ENCODE data around the gene MAP3K20.
A peak's percentile ranks its signal among the peaks of the same experiment; 100 is the strongest.
"Not testable (repeated sequence)": the region's sequence is repeated elsewhere in the genome, so short reads cannot be mapped to it uniquely, and the experiment has no call there.

Gene MAP3K20

DNA sequence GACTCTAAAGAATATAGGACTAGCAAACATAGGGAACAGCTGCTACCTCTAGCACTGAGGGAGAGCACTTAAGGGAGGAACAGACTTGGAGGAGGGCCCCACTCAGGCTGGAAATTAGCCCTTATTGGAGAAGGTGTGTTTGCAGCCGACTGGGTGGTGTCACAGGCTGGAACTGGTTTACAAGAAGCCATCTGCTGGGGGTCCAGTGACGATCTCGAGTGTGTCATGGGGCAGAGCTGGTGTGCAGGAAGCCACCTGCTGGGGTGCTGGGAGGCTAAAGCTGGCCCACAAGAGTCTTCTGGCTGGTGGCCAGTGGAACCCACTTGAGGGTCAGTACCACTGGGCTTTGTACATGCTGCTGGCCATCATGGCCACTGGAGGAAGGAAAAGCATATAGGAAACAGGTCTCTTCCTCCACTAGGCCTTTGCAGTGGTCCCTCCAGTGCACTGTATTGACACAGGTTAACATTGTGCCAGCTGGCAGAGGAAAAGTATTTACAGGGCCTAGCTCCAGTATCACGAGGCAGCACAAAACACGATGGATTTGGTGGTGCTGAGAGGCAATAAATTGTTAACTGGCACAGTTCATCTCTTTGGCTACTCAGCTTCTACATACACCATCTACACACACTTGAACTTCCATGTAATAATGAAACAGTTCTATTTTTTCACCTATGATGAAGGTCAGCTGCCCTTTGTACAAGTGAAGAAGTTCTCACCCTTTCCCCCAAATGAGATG, 43.6 kb downstream of the MAP3K20 start:
- Histone ChIP-seq H3K4me1 (ENCODE audit: control insufficient read depth in 5 of 5, insufficient read depth in 5 of 5, low read length in 5 of 5) (peaks cover 2 to 24% (median 16%) of the 10 kb centered on the region in 5 donors), H3K4me3 (ENCODE audit: low read depth in 1 of 5, low read length in 5 of 5) (no peak overlapping the region), H3K9ac (ENCODE audit: low read length in 5 of 5) (peak overlapping the region in 1 of 5 donors; percentile 27), H3K27ac (ENCODE audit: low read depth, low read length) (peak overlapping the region; percentile 43), H3K9me3 (ENCODE audit: control insufficient read depth in 5 of 5, low read length in 5 of 5) (no peaks in the 10 kb centered on the region), H3K36me3 (ENCODE audit: control insufficient read depth in 5 of 5, insufficient read depth in 5 of 5, low read length in 5 of 5) (peaks cover 0 to 8% (median 0%) of the 10 kb centered on the region in 5 donors), H3K27me3 (ENCODE audit: control insufficient read depth in 5 of 5, insufficient read depth in 4 of 5, low read length in 5 of 5) (no peaks in the 10 kb centered on the region)

DNA sequence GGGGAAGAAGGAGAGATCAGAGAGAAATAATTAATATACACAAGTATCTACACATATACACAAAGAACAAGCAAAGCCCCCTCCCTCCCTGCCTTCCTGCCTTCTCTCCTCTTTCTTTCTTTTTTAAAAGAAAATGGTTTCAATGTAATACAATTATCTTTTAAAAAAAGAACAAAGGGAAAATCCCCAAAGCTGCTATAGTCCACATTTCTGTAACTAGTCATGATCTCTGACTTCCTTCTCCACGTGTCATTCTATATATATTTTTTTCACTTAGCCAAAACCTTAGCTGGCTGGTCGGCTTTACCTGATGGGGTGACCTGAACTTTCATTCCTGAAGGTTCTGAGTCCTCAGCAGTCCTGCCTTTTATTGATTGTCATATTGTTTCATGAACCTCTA, 44.3 kb downstream of the MAP3K20 start:
- H3K27ac ChIP-seq (ENCODE audit: low read depth, low read length): peak overlapping the region; percentile 43
- H3K27me3 ChIP-seq (ENCODE audit: control insufficient read depth in 5 of 5, insufficient read depth in 4 of 5, low read length in 5 of 5): no peaks in the 10 kb centered on the region
- H3K36me3 ChIP-seq (ENCODE audit: control insufficient read depth in 5 of 5, insufficient read depth in 5 of 5, low read length in 5 of 5): peaks cover 0 to 8% (median 0%) of the 10 kb centered on the region in 5 donors
- H3K4me1 ChIP-seq (ENCODE audit: control insufficient read depth in 5 of 5, insufficient read depth in 5 of 5, low read length in 5 of 5): peaks cover 2 to 24% (median 21%) of the 10 kb centered on the region in 5 donors
- no peaks in the 10 kb centered on the region for H3K9me3 ChIP-seq (ENCODE audit: control insufficient read depth in 5 of 5, low read length in 5 of 5)
- H3K4me3 ChIP-seq (ENCODE audit: low read depth in 1 of 5, low read length in 5 of 5): no peak overlapping the region
- H3K9ac ChIP-seq (ENCODE audit: low read length in 5 of 5): peak overlapping the region in 1 of 5 donors; percentile 27

DNA sequence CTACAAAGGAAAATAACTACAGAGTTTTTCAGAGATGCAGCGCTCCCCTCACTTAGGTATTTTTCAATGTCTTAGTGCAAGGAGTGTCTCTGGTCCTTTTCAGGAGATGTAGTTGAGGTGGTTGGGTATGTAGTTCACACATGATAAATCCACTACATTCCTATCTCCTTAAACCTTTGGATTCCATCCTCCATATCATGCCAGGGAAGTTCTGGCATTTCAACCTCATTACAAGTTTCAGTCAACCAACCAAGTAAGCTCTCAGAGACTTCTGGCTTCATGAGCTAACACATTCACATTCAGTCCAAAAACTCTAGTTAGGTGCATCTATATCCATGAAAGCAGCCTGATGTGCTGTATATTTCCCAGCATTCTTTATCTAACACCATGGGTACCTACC, 47.3 kb downstream of the MAP3K20 start:
- Histone ChIP-seq H3K27ac (ENCODE audit: low read depth, low read length) (no peak overlapping the region), H3K9ac (ENCODE audit: low read length in 5 of 5) (no peak overlapping the region), H3K4me3 (ENCODE audit: low read depth in 1 of 5, low read length in 5 of 5) (no peak overlapping the region), H3K4me1 (ENCODE audit: control insufficient read depth in 5 of 5, insufficient read depth in 5 of 5, low read length in 5 of 5) (peaks cover 2 to 24% (median 21%) of the 10 kb centered on the region in 5 donors), H3K27me3 (ENCODE audit: control insufficient read depth in 5 of 5, insufficient read depth in 4 of 5, low read length in 5 of 5) (no peaks in the 10 kb centered on the region), H3K9me3 (ENCODE audit: control insufficient read depth in 5 of 5, low read length in 5 of 5) (no peaks in the 10 kb centered on the region), H3K36me3 (ENCODE audit: control insufficient read depth in 5 of 5, insufficient read depth in 5 of 5, low read length in 5 of 5) (peaks cover 0 to 8% (median 0%) of the 10 kb centered on the region in 5 donors)

DNA sequence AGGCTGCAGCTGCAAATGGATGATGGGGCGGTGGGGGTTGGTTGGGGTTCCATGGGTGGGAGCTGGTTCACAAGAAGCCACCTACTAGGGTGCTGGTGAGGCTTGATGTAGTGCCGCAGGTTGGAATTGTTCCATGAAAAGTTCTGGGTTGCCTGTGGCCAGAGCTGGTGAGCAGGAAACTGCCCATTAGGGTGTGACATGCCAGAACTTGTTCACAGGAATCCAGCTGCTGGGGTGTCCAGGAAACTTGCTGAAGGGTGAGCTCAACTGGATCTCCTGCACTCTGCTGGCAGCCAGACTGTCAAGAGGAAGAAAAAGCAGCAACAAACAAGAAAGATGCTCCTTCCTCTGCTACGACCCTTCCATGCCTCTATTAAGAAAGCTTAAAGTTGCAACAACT, 48.8 kb downstream of the MAP3K20 start:
- Histone ChIP-seq H3K27me3 (ENCODE audit: control insufficient read depth in 5 of 5, insufficient read depth in 4 of 5, low read length in 5 of 5) (no peaks in the 10 kb centered on the region), H3K27ac (ENCODE audit: low read depth, low read length) (no peak overlapping the region), H3K4me3 (ENCODE audit: low read depth in 1 of 5, low read length in 5 of 5) (no peak overlapping the region), H3K9ac (ENCODE audit: low read length in 5 of 5) (no peak overlapping the region), H3K36me3 (ENCODE audit: control insufficient read depth in 5 of 5, insufficient read depth in 5 of 5, low read length in 5 of 5) (peaks cover 0 to 8% (median 0%) of the 10 kb centered on the region in 5 donors), H3K4me1 (ENCODE audit: control insufficient read depth in 5 of 5, insufficient read depth in 5 of 5, low read length in 5 of 5) (peaks cover 2 to 18% (median 15%) of the 10 kb centered on the region in 5 donors), H3K9me3 (ENCODE audit: control insufficient read depth in 5 of 5, low read length in 5 of 5) (no peaks in the 10 kb centered on the region)

DNA sequence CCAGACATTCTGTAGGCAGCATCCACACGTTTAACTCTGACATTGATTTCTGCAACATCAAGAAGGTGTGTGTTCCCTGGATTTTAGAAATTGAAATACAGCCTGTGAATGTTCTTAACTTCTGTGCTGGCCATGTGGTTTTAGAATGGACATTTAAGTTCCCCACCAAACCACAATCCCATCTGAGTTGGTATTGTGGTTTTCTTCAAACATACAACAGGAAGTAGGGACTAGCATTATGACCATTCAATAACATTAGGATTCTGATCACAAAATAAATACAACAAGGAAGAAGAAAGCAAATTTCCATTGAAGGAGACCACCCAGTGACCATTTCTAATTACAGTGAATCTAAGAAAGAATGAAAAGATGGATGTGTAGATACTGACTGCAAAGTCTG, 51.2 kb downstream of the MAP3K20 start:
- Histone ChIP-seq H3K36me3 (ENCODE audit: control insufficient read depth in 5 of 5, insufficient read depth in 5 of 5, low read length in 5 of 5) (peaks cover 0 to 8% (median 0%) of the 10 kb centered on the region in 5 donors), H3K4me1 (ENCODE audit: control insufficient read depth in 5 of 5, insufficient read depth in 5 of 5, low read length in 5 of 5) (peaks cover 0 to 13% (median 10%) of the 10 kb centered on the region in 5 donors)

DNA sequence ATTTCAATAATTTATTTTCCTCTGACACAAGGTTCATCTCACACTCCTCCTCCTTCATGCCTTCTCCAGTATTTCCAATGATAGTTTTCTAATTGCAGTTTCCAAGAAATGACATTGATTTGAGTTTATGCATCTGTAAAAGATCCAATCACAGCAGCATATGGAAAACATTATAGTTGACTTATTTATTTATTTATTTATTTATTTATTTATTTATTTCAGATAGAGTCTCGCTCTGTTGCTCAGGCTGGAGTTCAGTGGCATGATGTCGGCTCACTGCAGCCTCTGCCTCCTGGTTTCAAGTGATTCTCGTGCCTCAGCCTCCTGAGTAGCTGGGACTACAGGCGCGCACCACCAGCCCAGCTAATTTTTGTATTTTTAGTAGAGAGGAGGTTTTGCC, 52.5 kb downstream of the MAP3K20 start:
- H3K9me3 ChIP-seq (ENCODE audit: control insufficient read depth in 5 of 5, low read length in 5 of 5); H3K9ac ChIP-seq (ENCODE audit: low read length in 5 of 5); H3K27ac ChIP-seq (ENCODE audit: low read depth, low read length); H3K4me3 ChIP-seq (ENCODE audit: low read depth in 1 of 5, low read length in 5 of 5); H3K36me3 ChIP-seq (ENCODE audit: control insufficient read depth in 5 of 5, insufficient read depth in 5 of 5, low read length in 5 of 5); H3K27me3 ChIP-seq (ENCODE audit: control insufficient read depth in 5 of 5, insufficient read depth in 4 of 5, low read length in 5 of 5): not testable (repeated sequence)
- peaks cover 0 to 15% (median 10%) of the 10 kb centered on the region in 5 donors for H3K4me1 ChIP-seq (ENCODE audit: control insufficient read depth in 5 of 5, insufficient read depth in 5 of 5, low read length in 5 of 5)

More for the DNA sequence above, 51.2 kb downstream of the MAP3K20 start:
- Histone ChIP-seq H3K27me3 (ENCODE audit: control insufficient read depth in 5 of 5, insufficient read depth in 4 of 5, low read length in 5 of 5) (no peaks in the 10 kb centered on the region), H3K27ac (ENCODE audit: low read depth, low read length) (no peak overlapping the region), H3K4me3 (ENCODE audit: low read depth in 1 of 5, low read length in 5 of 5) (no peak overlapping the region), H3K9me3 (ENCODE audit: control insufficient read depth in 5 of 5, low read length in 5 of 5) (no peaks in the 10 kb centered on the region), H3K9ac (ENCODE audit: low read length in 5 of 5) (no peak overlapping the region)

DNA sequence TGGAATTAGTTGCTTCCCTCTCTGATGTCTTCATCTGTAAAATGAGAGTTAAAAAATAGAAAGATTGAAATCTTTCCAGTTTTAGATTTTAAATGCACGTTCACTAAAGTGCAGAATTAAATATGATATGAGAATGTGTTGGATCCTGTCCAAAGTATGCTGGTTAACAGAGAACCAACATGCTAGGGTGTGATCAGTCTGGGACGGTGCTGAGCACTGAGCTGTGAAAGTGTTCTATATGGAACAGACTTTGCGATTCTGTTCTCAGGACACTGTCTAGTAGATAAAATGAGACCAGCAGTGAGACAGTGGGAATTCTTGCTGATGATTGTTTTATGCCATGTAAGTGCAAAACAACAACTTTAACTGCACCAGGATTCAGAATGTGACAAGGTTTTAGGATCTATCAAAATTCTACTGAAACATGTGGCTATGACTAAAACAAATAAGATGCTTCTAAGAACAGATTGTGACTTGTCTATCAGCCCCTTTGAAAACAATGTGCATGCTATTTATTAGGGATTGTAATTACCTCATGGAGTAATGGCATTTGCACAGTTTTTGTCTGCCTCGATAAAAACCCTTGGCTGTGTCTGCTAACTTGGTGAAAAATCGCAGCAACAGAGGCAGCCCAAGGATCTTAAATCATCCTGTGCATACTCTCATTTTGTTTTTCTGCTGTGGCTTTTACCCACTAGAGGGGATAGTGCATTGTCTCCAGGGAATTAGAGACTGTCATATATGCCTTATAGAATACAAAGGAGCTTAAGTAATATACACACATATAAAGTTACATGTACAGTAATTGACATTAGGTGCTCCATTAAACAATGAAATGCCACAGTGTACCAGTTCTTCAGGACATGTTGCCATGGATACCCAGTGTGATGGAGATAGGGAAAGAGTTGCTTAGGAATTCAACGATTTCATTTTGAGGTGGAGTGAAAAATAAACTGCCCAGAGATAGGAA, 55.1 kb downstream of the MAP3K20 start:
- Histone ChIP-seq H3K9me3 (ENCODE audit: control insufficient read depth in 5 of 5, low read length in 5 of 5) (no peaks in the 10 kb centered on the region), H3K36me3 (ENCODE audit: control insufficient read depth in 5 of 5, insufficient read depth in 5 of 5, low read length in 5 of 5) (no peaks in the 10 kb centered on the region), H3K27ac (ENCODE audit: low read depth, low read length) (no peak overlapping the region), H3K4me1 (ENCODE audit: control insufficient read depth in 5 of 5, insufficient read depth in 5 of 5, low read length in 5 of 5) (peaks cover 0 to 14% (median 6%) of the 10 kb centered on the region in 5 donors), H3K9ac (ENCODE audit: low read length in 5 of 5) (no peak overlapping the region), H3K27me3 (ENCODE audit: control insufficient read depth in 5 of 5, insufficient read depth in 4 of 5, low read length in 5 of 5) (no peaks in the 10 kb centered on the region), H3K4me3 (ENCODE audit: low read depth in 1 of 5, low read length in 5 of 5) (no peak overlapping the region)

DNA sequence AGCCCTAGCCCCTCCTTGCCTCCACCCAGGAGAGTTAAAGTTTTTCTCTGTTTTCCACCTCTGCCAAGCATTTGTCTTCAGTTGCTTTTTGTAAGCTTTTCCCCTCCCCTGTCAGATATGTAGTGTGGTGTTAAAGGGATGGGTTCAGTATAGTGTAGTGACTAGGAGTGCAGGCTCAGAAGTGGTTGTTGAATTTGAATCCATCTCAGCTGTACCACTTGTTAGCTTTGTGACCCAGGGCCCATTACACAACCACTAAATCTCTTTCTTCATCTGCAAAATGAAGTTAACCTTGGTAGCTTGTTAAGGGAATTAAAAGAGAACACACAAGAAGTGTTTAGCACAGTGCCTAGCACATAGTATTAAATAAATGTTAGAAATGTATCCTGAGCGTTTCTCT, 56.9 kb downstream of the MAP3K20 start:
- H3K4me3 ChIP-seq (ENCODE audit: low read depth in 1 of 5, low read length in 5 of 5): no peak overlapping the region
- H3K27me3 ChIP-seq (ENCODE audit: control insufficient read depth in 5 of 5, insufficient read depth in 4 of 5, low read length in 5 of 5): no peaks in the 10 kb centered on the region
- no peaks in the 10 kb centered on the region for H3K36me3 ChIP-seq (ENCODE audit: control insufficient read depth in 5 of 5, insufficient read depth in 5 of 5, low read length in 5 of 5)
- H3K4me1 ChIP-seq (ENCODE audit: control insufficient read depth in 5 of 5, insufficient read depth in 5 of 5, low read length in 5 of 5): peaks cover 0 to 19% (median 12%) of the 10 kb centered on the region in 5 donors
- H3K9me3 ChIP-seq (ENCODE audit: control insufficient read depth in 5 of 5, low read length in 5 of 5): no peaks in the 10 kb centered on the region
- no peak overlapping the region for H3K9ac ChIP-seq (ENCODE audit: low read length in 5 of 5)
- no peak overlapping the region for H3K27ac ChIP-seq (ENCODE audit: low read depth, low read length)

DNA sequence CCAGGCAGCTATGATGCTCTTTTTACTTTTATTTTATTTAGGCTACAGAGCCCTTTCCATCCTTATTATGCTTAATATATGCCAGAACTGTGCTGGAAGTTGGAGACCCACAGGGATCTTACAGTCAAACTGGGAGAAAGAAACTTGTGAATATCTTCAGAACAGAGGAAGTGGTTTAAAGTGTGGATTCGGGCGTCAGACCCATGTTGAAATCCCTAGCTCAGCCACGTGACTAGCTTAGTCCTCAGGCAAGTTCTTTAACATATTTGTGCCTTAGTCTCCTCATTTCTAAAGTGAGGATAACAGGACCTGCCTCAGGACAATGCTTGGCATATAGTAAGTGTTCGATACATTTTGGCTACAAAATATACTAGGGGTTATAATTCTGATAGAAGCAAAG, 59.1 kb downstream of the MAP3K20 start:
- no peaks in the 10 kb centered on the region for H3K27me3 ChIP-seq (ENCODE audit: control insufficient read depth in 5 of 5, insufficient read depth in 4 of 5, low read length in 5 of 5)
- H3K27ac ChIP-seq (ENCODE audit: low read depth, low read length): no peak overlapping the region
- H3K9me3 ChIP-seq (ENCODE audit: control insufficient read depth in 5 of 5, low read length in 5 of 5): no peaks in the 10 kb centered on the region
- H3K36me3 ChIP-seq (ENCODE audit: control insufficient read depth in 5 of 5, insufficient read depth in 5 of 5, low read length in 5 of 5): no peaks in the 10 kb centered on the region
- no peak overlapping the region for H3K9ac ChIP-seq (ENCODE audit: low read length in 5 of 5)
- peaks cover 0 to 21% (median 13%) of the 10 kb centered on the region in 5 donors for H3K4me1 ChIP-seq (ENCODE audit: control insufficient read depth in 5 of 5, insufficient read depth in 5 of 5, low read length in 5 of 5)
- no peak overlapping the region for H3K4me3 ChIP-seq (ENCODE audit: low read depth in 1 of 5, low read length in 5 of 5)

DNA sequence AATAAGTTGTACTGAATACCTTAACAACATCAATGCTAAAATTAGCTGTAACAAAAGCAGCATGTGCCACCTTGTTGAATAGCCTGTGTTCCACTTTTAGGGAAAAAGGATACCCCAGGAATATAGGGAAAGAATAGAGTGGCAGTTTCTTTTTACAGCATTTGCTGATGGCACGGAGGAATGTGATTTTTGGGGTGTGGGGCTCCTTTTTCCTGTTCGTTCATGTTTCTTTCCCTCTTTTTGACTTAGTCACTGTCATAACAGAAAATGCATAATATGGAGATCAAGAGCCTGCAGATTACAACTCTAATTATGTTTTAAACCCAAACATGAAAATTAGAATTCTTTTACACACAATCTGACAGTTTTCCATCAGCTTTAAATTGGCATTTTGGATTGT, 60.4 kb downstream of the MAP3K20 start:
- H3K9ac ChIP-seq (ENCODE audit: low read length in 5 of 5): no peak overlapping the region
- no peaks in the 10 kb centered on the region for H3K36me3 ChIP-seq (ENCODE audit: control insufficient read depth in 5 of 5, insufficient read depth in 5 of 5, low read length in 5 of 5)
- no peaks in the 10 kb centered on the region for H3K9me3 ChIP-seq (ENCODE audit: control insufficient read depth in 5 of 5, low read length in 5 of 5)
- H3K4me3 ChIP-seq (ENCODE audit: low read depth in 1 of 5, low read length in 5 of 5): no peak overlapping the region
- peaks cover 0 to 15% (median 12%) of the 10 kb centered on the region in 5 donors for H3K4me1 ChIP-seq (ENCODE audit: control insufficient read depth in 5 of 5, insufficient read depth in 5 of 5, low read length in 5 of 5)
- H3K27ac ChIP-seq (ENCODE audit: low read depth, low read length): no peak overlapping the region
- H3K27me3 ChIP-seq (ENCODE audit: control insufficient read depth in 5 of 5, insufficient read depth in 4 of 5, low read length in 5 of 5): no peaks in the 10 kb centered on the region
